GM18858 (cell line): ENCODE measurements around the gene TMEM135.

Source experiments
- ATAC-seq: cut with Tn5 transposase; IDR thresholded peaks from one replicate; pipeline ENCODE4 v1.9.1; 2021; ENCODE audit not compliant: unreplicated experiment

TMEM135 gene

DNA sequence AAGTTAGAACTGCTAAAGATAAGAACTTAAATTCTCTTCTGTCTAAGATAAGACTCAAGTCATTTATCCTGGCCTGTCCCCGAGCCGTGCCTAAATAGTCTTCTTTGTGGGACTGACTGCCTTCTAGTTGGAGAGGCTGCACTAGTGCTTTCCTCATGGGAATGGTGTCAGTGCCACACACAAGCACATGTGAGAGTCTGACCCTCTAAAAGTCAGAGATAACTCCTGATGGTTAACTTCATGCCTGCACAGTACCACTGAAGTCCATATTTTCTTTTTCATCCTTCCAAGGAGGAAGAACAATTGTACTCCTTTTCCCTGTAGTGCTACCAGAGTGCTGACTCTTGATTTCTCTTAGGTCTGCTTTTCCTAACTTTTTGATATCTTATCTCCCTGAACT, 309.7 kb downstream of the TMEM135 start:
- ATAC-seq = no peak

- ATAC-seq = no peak
Measured at GRCh38 chr11:87347854-87348253, 310.1 kb downstream of the TMEM135 start.

DNA sequence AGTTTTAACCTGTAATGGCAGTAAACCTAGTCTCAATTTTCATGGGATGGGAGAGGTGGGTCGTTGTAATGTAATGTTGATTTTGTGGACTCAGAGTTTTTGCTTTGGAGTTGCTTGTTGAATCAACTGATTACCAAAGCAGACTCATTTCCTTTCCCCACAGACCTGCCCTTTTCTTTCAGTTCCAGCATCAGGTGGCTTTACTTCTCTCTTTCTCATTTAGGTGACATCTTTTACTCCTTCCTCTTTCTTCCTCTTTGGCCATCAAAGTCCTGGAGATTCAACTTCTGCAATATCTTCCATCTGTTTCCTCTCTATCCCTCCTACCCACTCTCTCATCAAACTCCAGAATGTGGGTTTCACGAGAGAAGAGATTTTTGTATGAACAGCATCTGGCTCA, 313.9 kb downstream of the TMEM135 start:
- no peak for ATAC-seq

DNA sequence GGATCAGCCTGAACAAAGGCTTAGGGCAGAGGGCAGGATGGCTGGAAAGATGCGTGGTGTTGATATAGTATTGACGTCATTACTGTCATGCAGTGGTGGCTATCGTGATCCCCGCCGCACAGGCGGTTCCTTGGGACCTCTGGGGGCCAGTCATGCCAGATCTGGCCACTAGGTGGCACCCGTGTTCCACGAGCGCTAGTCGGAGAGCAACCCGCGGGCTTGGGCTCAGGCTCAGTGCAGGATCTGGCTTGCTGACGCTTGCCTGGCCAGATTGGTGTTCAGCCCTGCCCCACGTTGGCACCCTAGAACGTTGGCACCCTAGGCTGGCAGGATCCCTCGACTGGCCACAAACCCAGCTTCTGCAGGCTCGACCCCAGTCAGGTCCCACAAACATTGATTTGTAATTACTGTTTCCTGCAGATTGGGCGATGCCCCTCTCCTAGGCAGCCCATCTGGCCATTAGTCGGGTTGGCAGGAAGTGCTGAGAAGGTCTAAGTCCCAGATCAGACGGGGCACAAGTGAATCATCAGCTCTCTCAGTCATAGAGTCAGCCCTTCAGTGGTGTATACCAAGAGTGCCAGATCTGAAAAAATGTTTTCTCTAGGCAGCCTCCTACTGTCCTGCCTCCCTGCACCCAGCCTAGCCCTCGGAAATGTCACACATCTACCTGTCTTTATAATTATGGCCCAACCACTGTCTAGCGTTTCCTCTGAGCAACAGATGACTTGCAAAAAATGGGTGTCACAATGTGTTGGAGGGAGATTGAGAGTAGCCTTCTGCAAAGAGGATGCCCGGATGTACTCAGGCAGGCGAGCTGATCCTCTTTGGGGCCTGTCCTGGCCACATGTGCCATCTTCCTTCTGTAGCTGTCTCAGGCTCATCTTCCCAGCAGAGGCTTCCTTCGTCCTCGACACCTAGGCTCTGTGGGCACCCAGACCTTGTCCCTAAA, 315.3 kb downstream of the TMEM135 start:
- ATAC-seq = peak; percentile 92

DNA sequence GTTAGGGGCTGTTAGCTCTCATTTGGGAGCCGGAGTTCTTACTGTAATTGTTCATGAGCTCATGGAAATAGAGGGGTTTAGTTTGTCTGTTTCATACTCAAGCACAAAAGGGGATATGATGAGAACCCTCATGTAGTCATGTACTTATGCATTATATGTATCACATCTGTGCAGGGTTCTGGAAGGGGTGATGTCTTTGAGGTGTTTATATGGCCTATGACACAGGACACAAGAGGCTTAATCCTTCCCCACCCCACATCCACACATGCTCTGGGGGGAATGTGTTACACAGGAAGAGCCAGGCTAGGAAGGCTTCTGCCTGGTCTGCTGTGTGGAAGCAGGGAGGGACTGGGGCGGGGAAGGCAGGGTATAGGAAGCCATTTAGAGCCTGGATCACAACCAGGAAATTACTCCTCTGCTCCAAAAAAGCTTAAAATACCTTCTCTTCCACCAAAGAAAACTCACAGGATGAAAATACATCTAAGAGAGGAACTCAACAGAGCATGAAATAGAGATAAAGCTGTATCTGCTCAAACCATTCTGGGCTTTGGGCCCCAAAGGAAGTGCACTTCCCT, 316.1 kb downstream of the TMEM135 start:
- no peak for ATAC-seq

GRCh38 chr11:87355596-87355995, 317.9 kb downstream of the TMEM135 start:
- ATAC-seq = no peak

DNA sequence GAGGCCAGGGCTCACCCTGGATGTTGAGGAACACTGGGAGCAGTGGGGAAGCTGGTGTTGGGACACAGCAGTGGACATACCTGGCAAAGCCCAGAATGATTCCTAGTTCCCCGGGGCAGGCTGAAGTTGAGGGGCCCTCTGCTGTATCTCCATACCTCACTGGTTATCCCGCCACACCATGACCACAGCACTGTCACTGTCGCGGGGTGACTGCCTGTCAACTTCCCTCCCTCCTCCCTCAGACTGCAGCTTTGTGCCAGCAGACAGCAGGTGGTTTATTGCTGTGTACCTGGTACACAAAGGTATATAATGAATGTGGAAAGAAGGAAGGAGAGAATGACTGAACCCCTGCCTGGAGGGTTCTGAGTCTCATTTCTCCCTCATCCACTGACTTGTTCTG, 318.7 kb downstream of the TMEM135 start:
- no peak for ATAC-seq

DNA sequence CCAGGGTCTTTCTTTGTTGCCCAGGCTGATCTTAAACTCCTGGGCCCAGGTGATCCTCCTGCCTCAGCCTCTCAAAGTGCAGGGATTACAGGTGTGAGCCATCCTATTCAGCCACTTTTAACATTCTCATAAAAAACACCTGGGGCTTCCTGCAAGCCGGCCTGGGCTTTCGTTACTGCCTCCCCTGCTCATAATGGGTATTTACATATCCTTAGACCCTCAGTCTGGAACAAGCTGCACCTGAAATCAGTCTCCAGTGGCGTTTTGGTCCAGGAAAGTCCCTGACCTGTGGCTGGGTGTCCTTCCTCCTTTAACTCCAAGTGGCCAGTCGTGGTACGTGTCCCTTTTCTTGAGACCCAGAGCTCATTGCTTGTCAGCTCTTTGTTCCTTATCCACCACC, 320.7 kb downstream of the TMEM135 start:
- no peak for ATAC-seq

DNA sequence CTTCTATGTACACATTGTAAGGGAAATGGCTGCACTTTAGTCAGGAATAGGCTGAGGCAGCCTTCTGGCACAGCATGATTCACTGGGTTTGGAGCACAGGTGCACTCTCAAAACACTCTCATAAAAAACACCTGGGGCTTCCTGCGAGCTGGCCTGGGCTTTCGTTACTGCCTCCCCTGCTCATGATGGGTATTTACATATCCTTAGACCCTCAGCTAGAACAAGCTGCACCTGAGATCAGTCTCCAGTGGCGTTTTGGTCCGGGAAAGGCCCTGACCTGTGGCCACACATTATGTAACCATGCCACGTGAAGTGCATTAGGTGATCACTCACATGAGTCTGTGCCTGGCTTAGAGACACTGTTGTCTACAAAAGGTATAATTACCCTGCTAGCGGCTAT, 321.7 kb downstream of the TMEM135 start:
- no peak for ATAC-seq

- no peak for ATAC-seq
Measured at GRCh38 chr11:87361891-87362290, 324.2 kb downstream of the TMEM135 start.

DNA sequence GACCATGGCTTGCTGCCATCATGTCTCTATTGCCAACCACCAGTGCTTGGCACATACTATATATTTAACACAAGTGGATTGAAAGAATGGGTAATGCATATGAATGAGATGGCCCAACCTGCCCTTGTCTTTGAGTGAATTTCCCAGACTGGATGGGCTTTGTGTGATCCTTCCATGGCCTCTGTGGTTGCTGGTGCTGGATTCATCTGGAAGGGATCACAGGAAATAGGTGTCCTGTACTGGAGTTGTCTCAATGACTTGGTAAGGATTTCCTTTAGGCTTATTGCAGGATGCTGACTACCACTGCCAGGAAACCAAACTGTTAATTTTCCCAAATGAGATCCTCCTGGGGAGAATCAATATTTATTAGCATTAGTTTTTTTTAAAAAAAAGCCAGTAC, 328.6 kb downstream of the TMEM135 start:
- no peak for ATAC-seq

- ATAC-seq = no peak
Measured at GRCh38 chr11:87366763-87367405, 329.1 kb downstream of the TMEM135 start.

DNA sequence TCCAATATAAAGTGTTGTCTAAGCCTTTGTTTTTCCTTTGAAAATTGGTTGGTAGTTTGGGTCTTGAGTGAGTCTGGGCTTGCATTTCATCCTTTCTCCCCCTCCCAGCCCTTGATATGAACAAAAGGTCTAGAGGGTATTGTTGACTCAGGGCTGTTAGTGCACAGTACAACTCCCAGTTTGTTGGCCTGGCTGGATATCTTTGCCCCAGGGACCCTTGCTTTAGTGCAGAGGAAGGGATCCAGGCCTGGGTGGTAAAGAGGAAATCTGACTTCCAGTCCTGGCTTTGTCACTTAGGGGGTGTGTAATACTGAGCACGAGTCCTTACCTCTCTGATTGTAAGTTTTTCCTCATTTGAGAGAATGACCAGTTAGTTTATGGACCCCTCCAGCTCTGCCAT, 330.4 kb downstream of the TMEM135 start:
- ATAC-seq = no peak

GRCh38 chr11:87368858-87369480, 331.2 kb downstream of the TMEM135 start:
- ATAC-seq = no peak

- no peak for ATAC-seq
Measured at GRCh38 chr11:87369888-87370287, 332.2 kb downstream of the TMEM135 start.

- no peak for ATAC-seq
Measured at GRCh38 chr11:87372065-87372464, 334.3 kb downstream of the TMEM135 start.
